HCT116 (cell line): ENCODE results near the gene ANGPTL5. TPM values are rescaled to one million over a fixed set of nuclear protein-coding genes. Genes with fewer than 3 reads are reported as not detected.

ENCODE experiments used
- ATAC-seq: fragments of 200-7000 bp; cut with Tn5 transposase; 2 replicates; pipeline ENCODE4 v1.9.1; 2020; ENCODE audit warnings: mild to moderate bottlenecking, moderate library complexity
- BruUV-seq: library from RNA; stranded (reverse); fragments of 400-500 nt; replicated peaks from 2 replicates; lab custom pipeline; 2021; lab: Mats Ljungman, UMichigan
- CTCF ChIA-PET: fragments of 300-600 bp; sonication (Branson Sonifier 250); formaldehyde crosslinking; loops from one replicate; lab custom pipeline; 2021; ENCODE audit warnings: antibody characterized with exemption; lab: Charles Lee
- POLR2A ChIA-PET: fragments of 300-600, 350-600 bp; sonication (Branson Sonifier 250); formaldehyde crosslinking; loops from one replicate; lab custom pipeline; 2021; ENCODE audit warnings: antibody characterized with exemption; lab: Charles Lee
- RAD21 ChIA-PET, 2 experiments: fragments of 300-600 bp; sonication (Branson Sonifier 250); formaldehyde crosslinking; loops; one replicate each; lab custom pipeline; 2023; ENCODE audit warnings: low total read pairs in 2 of 2; ENCODE audit not compliant: uncharacterized antibody in 2 of 2, unreplicated experiment in 2 of 2, low non-redundant PET in 1 of 2; lab: Charles Lee
- DNase-seq: peaks from one replicate; pipeline ENCODE4 v3.0.0-alpha.2; 2010; ENCODE audit warnings: low read depth, low spot score
- H2AFZ ChIP-seq: fragments of 200-600 bp; shearing (Covaris generic), sonication (generic); 2 replicates; pipeline ENCODE4 v1.6.1; 2017; ENCODE audit warnings: low read depth, mixed run types, mixed read lengths, antibody characterized with exemption, low read length; ENCODE audit not compliant: poor library complexity, severe bottlenecking
- H3K27ac ChIP-seq: 2 replicates; pipeline ENCODE4 v1.5.1; 2012; ENCODE audit warnings: low read depth, low read length
- H3K27me3 ChIP-seq: fragments of 200-600 bp; sonication (generic); 2 replicates; pipeline ENCODE4 v1.6.1; 2016; ENCODE audit warnings: mixed run types, low read length, mixed read lengths; ENCODE audit not compliant: insufficient read depth
- H3K36me3 ChIP-seq, 2 experiments: fragments of 200-500 bp in 1 of 2; fragments of 200-600 bp in 1 of 2; sonication (Bioruptor generic) in 1 of 2; sonication (generic) in 1 of 2; 2 replicates each; pipeline versions ENCODE4 v1.5.1 to v1.6.1; 2014 to 2016; ENCODE audit warnings: low read length in 2 of 2, inconsistent platforms in 1 of 2, mixed read lengths in 1 of 2, mixed run types in 1 of 2; ENCODE audit not compliant: insufficient read depth in 2 of 2, control insufficient read depth in 1 of 2
- H3K4me1 ChIP-seq, 2 experiments: fragments of 200-600 bp in 1 of 2; sonication (generic) in 1 of 2; 2 replicates each; pipeline versions ENCODE4 v1.5.1 to v1.6.1; 2012 to 2017; ENCODE audit warnings: low read length in 2 of 2, inconsistent platforms in 1 of 2, mild to moderate bottlenecking in 1 of 2, mixed read lengths in 1 of 2, mixed run types in 1 of 2, moderate library complexity in 1 of 2; ENCODE audit not compliant: insufficient read depth in 2 of 2, control insufficient read depth in 1 of 2
- H3K4me2 ChIP-seq: fragments of 200-600 bp; sonication (generic); 2 replicates; pipeline ENCODE4 v1.6.1; 2017; ENCODE audit warnings: mixed run types, low read length, mixed read lengths
- H3K4me3 ChIP-seq, 2 experiments: fragments of 200-600 bp in 1 of 2; sonication (generic) in 1 of 2; replicated peaks in 1 of 2; 2 replicates each; pipeline ENCODE4 v1.5.1; 2011 to 2016; ENCODE audit warnings: low read length in 2 of 2, control low read depth in 1 of 2, low read depth in 1 of 2, mild to moderate bottlenecking in 1 of 2, mixed read lengths in 1 of 2, mixed run types in 1 of 2
- H3K79me2 ChIP-seq: fragments of 200-600 bp; sonication (generic); 2 replicates; pipeline ENCODE4 v1.6.1; 2017; ENCODE audit warnings: mild to moderate bottlenecking, mixed run types, low read length, moderate library complexity, mixed read lengths; ENCODE audit not compliant: insufficient read depth
- H3K9ac ChIP-seq: fragments of 200-600 bp; sonication (generic); 2 replicates; pipeline ENCODE4 v1.6.1; 2016; ENCODE audit warnings: low read length, mixed read lengths
- H3K9me2 ChIP-seq: fragments of 200-600 bp; sonication (generic), shearing (Covaris generic); 2 replicates; pipeline ENCODE4 v1.6.1; 2017; ENCODE audit warnings: mixed run types, mild to moderate bottlenecking, moderate library complexity; ENCODE audit not compliant: insufficient read depth
- H3K9me3 ChIP-seq, 2 experiments: fragments of 200-500 bp in 1 of 2; fragments of 200-600 bp in 1 of 2; sonication (Bioruptor generic) in 1 of 2; sonication (generic) in 1 of 2; 2 replicates each; pipeline ENCODE4 v1.6.1; 2014 to 2017; ENCODE audit warnings: low read length in 2 of 2, mixed read lengths in 2 of 2, inconsistent platforms in 1 of 2, low read depth in 1 of 2, mild to moderate bottlenecking in 1 of 2, mixed run types in 1 of 2, moderate library complexity in 1 of 2; ENCODE audit not compliant: control insufficient read depth in 1 of 2, insufficient read depth in 1 of 2
- H4K20me1 ChIP-seq: fragments of 200-600 bp; sonication (generic), shearing (Covaris generic); 2 replicates; pipeline ENCODE4 v1.6.1; 2017; ENCODE audit warnings: mixed run types, mild to moderate bottlenecking, moderate library complexity; ENCODE audit not compliant: insufficient read depth
- CBX3 ChIP-seq: IDR thresholded peaks from 2 replicates; pipeline ENCODE4 v1.6.1; 2012; ENCODE audit warnings: low read depth
- EGR1 ChIP-seq: IDR thresholded peaks from 2 replicates; pipeline ENCODE4 v1.6.1; 2012; ENCODE audit warnings: low read depth
- ELF1 ChIP-seq: IDR thresholded peaks from 2 replicates; pipeline ENCODE4 v1.6.1; 2012; ENCODE audit warnings: low read depth, borderline replicate concordance
- EZH2 ChIP-seq: fragments of 200-600 bp; sonication (generic); IDR thresholded peaks from 2 replicates; pipeline ENCODE4 v1.6.1; 2017; ENCODE audit warnings: antibody characterized with exemption, mixed run types
- FOSL1 ChIP-seq: IDR thresholded peaks from 2 replicates; pipeline ENCODE4 v1.6.1; 2012; ENCODE audit warnings: low read depth
- JUND ChIP-seq: IDR thresholded peaks from 2 replicates; pipeline ENCODE4 v1.6.1; 2012
- POLR2A ChIP-seq: IDR thresholded peaks from 2 replicates; pipeline ENCODE4 v1.7.0; 2011; ENCODE audit warnings: borderline replicate concordance; ENCODE audit not compliant: insufficient read depth, insufficient read length; ENCODE audit errors: extremely low read depth
- POLR2AphosphoS5 ChIP-seq: IDR thresholded peaks from 2 replicates; pipeline ENCODE4 v1.6.1; 2011; ENCODE audit warnings: mild to moderate bottlenecking, low read depth, low read length, moderate library complexity
- RAD21 ChIP-seq: IDR thresholded peaks from 2 replicates; pipeline ENCODE4 v1.6.1; 2012; ENCODE audit warnings: low read depth, mild to moderate bottlenecking
- SIN3A ChIP-seq: IDR thresholded peaks from 2 replicates; pipeline ENCODE4 v1.6.1; 2012; ENCODE audit warnings: low read depth
- SP1 ChIP-seq: IDR thresholded peaks from 2 replicates; pipeline ENCODE4 v1.6.1; 2012; ENCODE audit warnings: low read depth
- YY1 ChIP-seq: IDR thresholded peaks from 2 replicates; pipeline ENCODE4 v1.6.1; 2011; ENCODE audit warnings: low read length, low read depth, moderate library complexity, mild to moderate bottlenecking; ENCODE audit not compliant: insufficient replicate concordance; ENCODE audit errors: extremely low read depth
- ZFX ChIP-seq: fragments of 450-650 bp; IDR thresholded peaks from 2 replicates; pipeline ENCODE4 v1.6.1; 2017
- intact Hi-C: fragments of 100-400 bp; cut with micrococcal nuclease; formaldehyde crosslinking; loops from 2 replicates; pipeline ENCODE4 v1.10.0; 2022
- total RNA-seq: library from RNA; stranded (reverse); gene quantifications from one replicate; pipeline ENCODE4 v1.2.1, GENCODE V29; 2021; ENCODE audit not compliant: unreplicated experiment
- TF ChIP-seq, protein P1 (sequence below): IDR thresholded peaks from 2 replicates; pipeline ENCODE4 v1.6.1; 2012
- TF ChIP-seq, protein P2 (sequence below), 3 experiments: fragments of 200-600 bp in 1 of 3; sonication (generic) in 1 of 3; IDR thresholded peaks in 2 of 3; conservative IDR thresholded peaks in 1 of 3; 2 replicates each; pipeline ENCODE4 v1.5.1; 2012 to 2017; ENCODE audit warnings: low read depth in 2 of 3, low read length in 2 of 3, antibody characterized with exemption in 1 of 3, borderline replicate concordance in 1 of 3, control low read depth in 1 of 3, mild to moderate bottlenecking in 1 of 3, mixed read lengths in 1 of 3, mixed run types in 1 of 3, moderate library complexity in 1 of 3; ENCODE audit not compliant: insufficient read depth in 1 of 3
- TF ChIP-seq, protein P3 (sequence below): IDR thresholded peaks from 2 replicates; pipeline ENCODE4 v1.6.1; 2012
- TF ChIP-seq, protein P4 (sequence below): IDR thresholded peaks from 2 replicates; pipeline ENCODE4 v1.6.1; 2012; ENCODE audit warnings: low read depth

The ANGPTL5 gene
- total RNA-seq, 1 experiment from 2014 or later: not detected

DNA sequence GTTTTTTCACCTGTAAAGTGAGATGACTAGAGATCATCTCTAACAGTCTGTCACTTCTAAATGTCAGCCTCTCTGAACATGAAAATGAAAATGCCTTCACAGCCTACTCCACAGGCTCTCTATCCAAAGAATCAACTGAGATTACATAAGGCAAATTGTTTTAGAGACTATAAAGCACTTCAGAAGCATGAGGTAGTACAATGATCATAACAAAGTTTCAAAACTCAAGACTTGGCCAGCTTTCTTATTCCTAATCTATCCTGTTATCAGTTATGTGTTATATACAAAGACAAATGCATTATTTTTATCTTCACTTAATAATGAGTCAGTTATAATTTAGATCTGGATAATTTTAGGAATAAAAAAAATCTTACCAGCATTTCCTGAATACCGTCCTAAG is 21.8 kb downstream of the ANGPTL5 start:
- Histone ChIP-seq H3K9me3 (no peaks in the 10 kb centered on the region), H3K27me3 (no peaks in the 10 kb centered on the region), H4K20me1 (no peaks in the 10 kb centered on the region), H2AFZ (no peak overlapping the region), H3K4me3 (no peak overlapping the region), H3K4me1 (no peaks in the 10 kb centered on the region), H3K27ac (no peak overlapping the region), H3K9ac (no peak overlapping the region), H3K9me2 (no peaks in the 10 kb centered on the region), H3K36me3 (no peaks in the 10 kb centered on the region), H3K4me2 (no peak overlapping the region), H3K79me2 (no peaks in the 10 kb centered on the region)
- DNase-seq: no peak
- ChIA-PET RAD21 (no interaction called here), POLR2A (no interaction called here), CTCF (no interaction called here)
- intact Hi-C loops: no loop called here
- TF ChIP-seq SP1 (no peak), ZFX (no peak), FOSL1 (no peak), CBX3 (no peak), EGR1 (no peak), POLR2AphosphoS5 (no peak), RAD21 (no peak), JUND (no peak), EZH2 (no peak), ELF1 (no peak), SIN3A (no peak), YY1 (no peak), POLR2A (no peak)
- TF ChIP-seq, protein P1, sequence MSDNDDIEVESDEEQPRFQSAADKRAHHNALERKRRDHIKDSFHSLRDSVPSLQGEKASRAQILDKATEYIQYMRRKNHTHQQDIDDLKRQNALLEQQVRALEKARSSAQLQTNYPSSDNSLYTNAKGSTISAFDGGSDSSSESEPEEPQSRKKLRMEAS: no peak
- TF ChIP-seq, protein P2, sequence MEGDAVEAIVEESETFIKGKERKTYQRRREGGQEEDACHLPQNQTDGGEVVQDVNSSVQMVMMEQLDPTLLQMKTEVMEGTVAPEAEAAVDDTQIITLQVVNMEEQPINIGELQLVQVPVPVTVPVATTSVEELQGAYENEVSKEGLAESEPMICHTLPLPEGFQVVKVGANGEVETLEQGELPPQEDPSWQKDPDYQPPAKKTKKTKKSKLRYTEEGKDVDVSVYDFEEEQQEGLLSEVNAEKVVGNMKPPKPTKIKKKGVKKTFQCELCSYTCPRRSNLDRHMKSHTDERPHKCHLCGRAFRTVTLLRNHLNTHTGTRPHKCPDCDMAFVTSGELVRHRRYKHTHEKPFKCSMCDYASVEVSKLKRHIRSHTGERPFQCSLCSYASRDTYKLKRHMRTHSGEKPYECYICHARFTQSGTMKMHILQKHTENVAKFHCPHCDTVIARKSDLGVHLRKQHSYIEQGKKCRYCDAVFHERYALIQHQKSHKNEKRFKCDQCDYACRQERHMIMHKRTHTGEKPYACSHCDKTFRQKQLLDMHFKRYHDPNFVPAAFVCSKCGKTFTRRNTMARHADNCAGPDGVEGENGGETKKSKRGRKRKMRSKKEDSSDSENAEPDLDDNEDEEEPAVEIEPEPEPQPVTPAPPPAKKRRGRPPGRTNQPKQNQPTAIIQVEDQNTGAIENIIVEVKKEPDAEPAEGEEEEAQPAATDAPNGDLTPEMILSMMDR (IDR thresholded peaks at IDR 0.05 in 2 of 3, conservative IDR thresholded peaks at IDR 0.05 in 1 of 3; ENCODE audit: borderline replicate concordance in 1 of 3, insufficient read depth in 1 of 3, low read depth in 2 of 3, low read length in 2 of 3): no peak
- TF ChIP-seq, protein P3, sequence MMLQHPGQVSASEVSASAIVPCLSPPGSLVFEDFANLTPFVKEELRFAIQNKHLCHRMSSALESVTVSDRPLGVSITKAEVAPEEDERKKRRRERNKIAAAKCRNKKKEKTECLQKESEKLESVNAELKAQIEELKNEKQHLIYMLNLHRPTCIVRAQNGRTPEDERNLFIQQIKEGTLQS: no peak
- TF ChIP-seq, protein P4, sequence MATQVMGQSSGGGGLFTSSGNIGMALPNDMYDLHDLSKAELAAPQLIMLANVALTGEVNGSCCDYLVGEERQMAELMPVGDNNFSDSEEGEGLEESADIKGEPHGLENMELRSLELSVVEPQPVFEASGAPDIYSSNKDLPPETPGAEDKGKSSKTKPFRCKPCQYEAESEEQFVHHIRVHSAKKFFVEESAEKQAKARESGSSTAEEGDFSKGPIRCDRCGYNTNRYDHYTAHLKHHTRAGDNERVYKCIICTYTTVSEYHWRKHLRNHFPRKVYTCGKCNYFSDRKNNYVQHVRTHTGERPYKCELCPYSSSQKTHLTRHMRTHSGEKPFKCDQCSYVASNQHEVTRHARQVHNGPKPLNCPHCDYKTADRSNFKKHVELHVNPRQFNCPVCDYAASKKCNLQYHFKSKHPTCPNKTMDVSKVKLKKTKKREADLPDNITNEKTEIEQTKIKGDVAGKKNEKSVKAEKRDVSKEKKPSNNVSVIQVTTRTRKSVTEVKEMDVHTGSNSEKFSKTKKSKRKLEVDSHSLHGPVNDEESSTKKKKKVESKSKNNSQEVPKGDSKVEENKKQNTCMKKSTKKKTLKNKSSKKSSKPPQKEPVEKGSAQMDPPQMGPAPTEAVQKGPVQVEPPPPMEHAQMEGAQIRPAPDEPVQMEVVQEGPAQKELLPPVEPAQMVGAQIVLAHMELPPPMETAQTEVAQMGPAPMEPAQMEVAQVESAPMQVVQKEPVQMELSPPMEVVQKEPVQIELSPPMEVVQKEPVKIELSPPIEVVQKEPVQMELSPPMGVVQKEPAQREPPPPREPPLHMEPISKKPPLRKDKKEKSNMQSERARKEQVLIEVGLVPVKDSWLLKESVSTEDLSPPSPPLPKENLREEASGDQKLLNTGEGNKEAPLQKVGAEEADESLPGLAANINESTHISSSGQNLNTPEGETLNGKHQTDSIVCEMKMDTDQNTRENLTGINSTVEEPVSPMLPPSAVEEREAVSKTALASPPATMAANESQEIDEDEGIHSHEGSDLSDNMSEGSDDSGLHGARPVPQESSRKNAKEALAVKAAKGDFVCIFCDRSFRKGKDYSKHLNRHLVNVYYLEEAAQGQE: no peak
- no peak for ATAC-seq
- no TSS peak for BruUV-seq
